HepG2 (cell line): ENCODE measurements around the gene PIP5K1C. TPM values are rescaled to one million over a fixed set of nuclear protein-coding genes. Genes with fewer than 3 reads are reported as not detected.

Experiments used
- DPF2 ChIP-seq: sonication (generic); formaldehyde crosslinking; IDR thresholded peaks from 2 replicates; pipeline ENCODE4 v1.4.0; 2020; ENCODE audit warnings: mild to moderate bottlenecking, low read depth, missing genetic modification reagents, borderline replicate concordance
- GMEB1 ChIP-seq: sonication (generic); formaldehyde crosslinking; IDR thresholded peaks from 2 replicates; pipeline ENCODE4 v1.5.1; 2020; ENCODE audit warnings: missing genetic modification reagents, mild to moderate bottlenecking, borderline replicate concordance
- KDM2A ChIP-seq: sonication (generic); formaldehyde crosslinking; IDR thresholded peaks from 2 replicates; pipeline ENCODE4 v1.4.0; 2020; ENCODE audit warnings: low read depth, missing genetic modification reagents, borderline replicate concordance
- KLF9 ChIP-seq: IDR thresholded peaks from 2 replicates; pipeline ENCODE4 v1.6.1; 2016; ENCODE audit warnings: low read depth
- MED1 ChIP-seq: sonication (generic); formaldehyde crosslinking; IDR thresholded peaks from 2 replicates; pipeline ENCODE4 v1.4.0; 2020; ENCODE audit warnings: missing genetic modification reagents
- NR2F6 ChIP-seq, 2 experiments: IDR thresholded peaks; 2 replicates each; pipeline ENCODE4 v1.6.1; 2016; ENCODE audit warnings: antibody characterized with exemption in 1 of 2, mild to moderate bottlenecking in 1 of 2
- RAD51 ChIP-seq: fragments of 450-650 bp; IDR thresholded peaks from 2 replicates; pipeline ENCODE4 v1.6.1; 2016; ENCODE audit warnings: borderline replicate concordance
- SIX4 ChIP-seq: sonication (generic); formaldehyde crosslinking; IDR thresholded peaks from 2 replicates; pipeline ENCODE4 v1.4.0; 2020; ENCODE audit warnings: missing genetic modification reagents
- SOX5 ChIP-seq: IDR thresholded peaks from 2 replicates; pipeline ENCODE4 v1.6.1; 2016; ENCODE audit warnings: borderline replicate concordance
- SPEN ChIP-seq: sonication (generic); formaldehyde crosslinking; IDR thresholded peaks from 2 replicates; pipeline ENCODE4 v1.5.1; 2020; ENCODE audit warnings: low read depth, mild to moderate bottlenecking, missing genetic modification reagents
- SUZ12 ChIP-seq: fragments of 150-350 bp; IDR thresholded peaks from 2 replicates; pipeline ENCODE4 v1.6.1; 2014; ENCODE audit warnings: low read depth, low read length
- TCF7L2 ChIP-seq: IDR thresholded peaks from 2 replicates; pipeline ENCODE4 v1.6.1; 2011; ENCODE audit warnings: mild to moderate bottlenecking, low read depth, low read length, moderate library complexity
- ZFAT ChIP-seq: sonication (generic); formaldehyde crosslinking; conservative IDR thresholded peaks from 2 replicates; pipeline ENCODE4 v1.8.1; 2023; ENCODE audit warnings: missing genetic modification reagents, inconsistent platforms
- ZFP1 ChIP-seq: IDR thresholded peaks from 2 replicates; pipeline ENCODE4 v1.6.1; 2016
- ZNF580 ChIP-seq: IDR thresholded peaks from 2 replicates; pipeline ENCODE4 v1.6.1; 2016; ENCODE audit warnings: low read depth, borderline replicate concordance
- ZNF780A ChIP-seq: sonication (generic); formaldehyde crosslinking; IDR thresholded peaks from 2 replicates; pipeline ENCODE4 v1.8.0; 2022; ENCODE audit warnings: mild to moderate bottlenecking, missing genetic modification reagents, moderate library complexity
- polyA plus RNA-seq, 8 experiments: library from polyadenylated mRNA; depleted of rRNA in 3 of 8; stranded (reverse) in 7 of 8; unstranded in 1 of 8; fragments of >200 nt; fragmentation: Illumina TruSeq in 4 of 8; extraction: Trizol in 4 of 8; gene quantifications; 2 replicates each; pipeline versions ENCODE4 v1.2.1 to v1.2.3, GENCODE V29; 2011 to 2016; ENCODE audit warnings: low read depth in 4 of 8, missing spikeins in 1 of 8, mixed read lengths in 1 of 8; ENCODE audit not compliant: insufficient read depth in 1 of 8
- total RNA-seq, 5 experiments: library from RNA; depleted of rRNA; stranded (reverse); fragments of >200 nt; fragmentation: Illumina TruSeq; extraction: Trizol; gene quantifications; 2 replicates each; pipeline ENCODE4 v1.2.3, GENCODE V29; 2016; ENCODE audit warnings: low read depth in 1 of 5
- TF ChIP-seq, protein P1 (sequence below): sonication (generic); formaldehyde crosslinking; IDR thresholded peaks from 2 replicates; pipeline ENCODE4 v1.9.0; 2022; ENCODE audit warnings: low read depth, missing genetic modification reagents
- TF ChIP-seq, protein P2 (sequence below): sonication (generic); formaldehyde crosslinking; IDR thresholded peaks from 2 replicates; pipeline ENCODE4 v1.5.1; 2020; ENCODE audit warnings: mild to moderate bottlenecking, missing genetic modification reagents
- TF ChIP-seq, protein P3 (sequence below): conservative IDR thresholded peaks from 2 replicates; pipeline ENCODE4 v1.6.1; 2018; ENCODE audit warnings: missing genetic modification reagents

PIP5K1C gene
- total and polyA plus RNA-seq, 2 of the 13 experiments (the other 11 are each of a cell fraction or from before 2014, with no cell fraction given): 3.6 to 4.3 TPM

DNA sequence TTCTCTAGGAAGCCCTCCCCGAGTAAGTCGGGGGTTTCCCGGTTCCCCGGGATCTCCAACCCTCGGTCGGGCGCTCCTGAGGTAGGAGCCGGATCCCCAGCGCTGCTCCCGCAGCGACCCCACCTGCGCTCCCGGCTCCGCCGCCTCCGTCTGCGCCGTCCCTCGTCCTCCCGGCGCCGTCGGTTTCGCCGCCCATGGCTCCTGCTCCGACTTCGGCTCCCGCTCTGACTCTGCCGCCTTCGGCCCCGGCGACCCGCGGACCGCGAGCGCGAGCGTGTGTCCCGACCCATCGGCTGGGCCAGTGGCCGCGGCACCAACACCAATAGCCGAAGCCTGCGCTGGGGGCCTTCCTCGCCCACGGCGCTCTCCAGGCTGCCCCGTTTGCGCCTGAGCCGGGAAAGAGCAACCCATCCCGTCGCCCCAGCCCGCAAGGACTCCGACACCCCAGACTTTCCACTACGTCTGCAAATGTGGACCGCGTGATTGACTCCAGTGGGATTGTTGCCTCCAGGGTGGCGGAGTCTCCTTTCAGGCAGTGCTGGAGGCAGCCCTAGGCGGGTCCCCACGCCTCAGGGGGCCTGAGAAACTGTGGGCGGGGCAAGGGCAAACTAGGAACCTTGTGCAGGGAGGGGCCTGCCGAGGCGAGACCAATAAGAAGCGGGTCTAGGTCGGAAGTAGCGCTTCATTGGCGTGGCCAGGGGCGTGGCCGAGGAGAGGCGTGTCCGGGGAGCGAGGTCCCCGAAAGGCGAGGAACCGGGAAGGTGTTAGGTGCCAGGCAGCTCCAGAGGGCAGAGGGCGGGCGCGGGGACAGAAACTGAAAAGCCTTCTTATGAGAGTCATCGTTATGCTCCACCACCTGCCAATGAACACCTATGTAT is 73.6 kb downstream of the PIP5K1C start, which contains the start of gene CACTIN (continued):
- TF ChIP-seq GMEB1 (CRISPR knock-in tag) (peak; percentile 91), KDM2A (CRISPR knock-in tag) (peak; percentile 92), ZFP1 (CRISPR knock-in tag) (no peak), KLF9 (no peak), RAD51 (no peak), DPF2 (CRISPR knock-in tag) (no peak), SIX4 (no peak), SPEN (CRISPR knock-in tag) (peak; percentile 98), MED1 (CRISPR knock-in tag) (peak; percentile 59), SOX5 (CRISPR knock-in tag) (peak; percentile 45), ZFAT (CRISPR knock-in tag) (0 out of 2 replicates have a peak, but pooled peaks have one; percentile 25), SUZ12 (no peak), TCF7L2 (no peak), ZNF580 (peak; percentile 37), ZNF780A (CRISPR knock-in tag) (no peak; the same call in 1 of the 2 replicates), NR2F6 (IDR thresholded peaks at IDR 0.05) (no peak), NR2F6 (CRISPR knock-in tag; IDR thresholded peaks at IDR 0.05) (no peak)
- TF ChIP-seq, protein P1, sequence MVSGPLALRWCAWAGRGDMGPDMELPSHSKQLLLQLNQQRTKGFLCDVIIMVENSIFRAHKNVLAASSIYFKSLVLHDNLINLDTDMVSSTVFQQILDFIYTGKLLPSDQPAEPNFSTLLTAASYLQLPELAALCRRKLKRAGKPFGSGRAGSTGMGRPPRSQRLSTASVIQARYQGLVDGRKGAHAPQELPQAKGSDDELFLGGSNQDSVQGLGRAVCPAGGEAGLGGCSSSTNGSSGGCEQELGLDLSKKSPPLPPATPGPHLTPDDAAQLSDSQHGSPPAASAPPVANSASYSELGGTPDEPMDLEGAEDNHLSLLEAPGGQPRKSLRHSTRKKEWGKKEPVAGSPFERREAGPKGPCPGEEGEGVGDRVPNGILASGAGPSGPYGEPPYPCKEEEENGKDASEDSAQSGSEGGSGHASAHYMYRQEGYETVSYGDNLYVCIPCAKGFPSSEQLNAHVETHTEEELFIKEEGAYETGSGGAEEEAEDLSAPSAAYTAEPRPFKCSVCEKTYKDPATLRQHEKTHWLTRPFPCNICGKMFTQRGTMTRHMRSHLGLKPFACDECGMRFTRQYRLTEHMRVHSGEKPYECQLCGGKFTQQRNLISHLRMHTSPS (CRISPR knock-in tag): no peak
- TF ChIP-seq, protein P2, sequence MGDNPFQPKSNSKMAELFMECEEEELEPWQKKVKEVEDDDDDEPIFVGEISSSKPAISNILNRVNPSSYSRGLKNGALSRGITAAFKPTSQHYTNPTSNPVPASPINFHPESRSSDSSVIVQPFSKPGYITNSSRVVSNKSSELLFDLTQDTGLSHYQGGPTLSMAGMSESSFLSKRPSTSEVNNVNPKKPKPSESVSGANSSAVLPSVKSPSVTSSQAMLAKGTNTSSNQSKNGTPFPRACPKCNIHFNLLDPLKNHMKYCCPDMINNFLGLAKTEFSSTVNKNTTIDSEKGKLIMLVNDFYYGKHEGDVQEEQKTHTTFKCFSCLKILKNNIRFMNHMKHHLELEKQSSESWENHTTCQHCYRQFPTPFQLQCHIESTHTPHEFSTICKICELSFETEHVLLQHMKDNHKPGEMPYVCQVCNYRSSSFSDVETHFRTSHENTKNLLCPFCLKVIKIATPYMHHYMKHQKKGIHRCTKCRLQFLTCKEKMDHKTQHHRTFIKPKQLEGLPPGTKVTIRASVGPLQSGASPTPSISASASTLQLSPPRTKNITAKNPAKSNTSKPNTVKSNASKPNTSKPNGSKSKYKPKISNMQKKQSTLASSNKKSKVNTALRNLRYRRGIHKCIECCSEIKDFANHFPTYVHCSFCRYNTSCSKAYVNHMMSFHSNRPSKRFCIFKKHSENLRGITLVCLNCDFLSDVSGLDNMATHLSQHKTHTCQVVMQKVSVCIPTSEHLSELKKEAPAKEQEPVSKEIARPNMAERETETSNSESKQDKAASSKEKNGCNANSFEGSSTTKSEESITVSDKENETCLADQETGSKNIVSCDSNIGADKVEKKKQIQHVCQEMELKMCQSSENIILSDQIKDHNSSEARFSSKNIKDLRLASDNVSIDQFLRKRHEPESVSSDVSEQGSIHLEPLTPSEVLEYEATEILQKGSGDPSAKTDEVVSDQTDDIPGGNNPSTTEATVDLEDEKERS: no peak
- TF ChIP-seq, protein P3, sequence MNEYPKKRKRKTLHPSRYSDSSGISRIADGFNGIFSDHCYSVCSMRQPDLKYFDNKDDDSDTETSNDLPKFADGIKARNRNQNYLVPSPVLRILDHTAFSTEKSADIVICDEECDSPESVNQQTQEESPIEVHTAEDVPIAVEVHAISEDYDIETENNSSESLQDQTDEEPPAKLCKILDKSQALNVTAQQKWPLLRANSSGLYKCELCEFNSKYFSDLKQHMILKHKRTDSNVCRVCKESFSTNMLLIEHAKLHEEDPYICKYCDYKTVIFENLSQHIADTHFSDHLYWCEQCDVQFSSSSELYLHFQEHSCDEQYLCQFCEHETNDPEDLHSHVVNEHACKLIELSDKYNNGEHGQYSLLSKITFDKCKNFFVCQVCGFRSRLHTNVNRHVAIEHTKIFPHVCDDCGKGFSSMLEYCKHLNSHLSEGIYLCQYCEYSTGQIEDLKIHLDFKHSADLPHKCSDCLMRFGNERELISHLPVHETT (CRISPR knock-in tag): peak; percentile 81
